OCI-LY7 (cell line): ENCODE results near the gene SUV39H1.

Experiments
- CTCF ChIP-seq: fragments of 200-600 bp; sonication (generic); conservative IDR thresholded peaks from 2 replicates; pipeline ENCODE4 v1.5.1; 2014; ENCODE audit warnings: mild to moderate bottlenecking, antibody characterized with exemption, low read length, moderate library complexity, mixed read lengths
- EZH2phosphoT487 ChIP-seq: fragments of 200-600 bp; sonication (generic); IDR thresholded peaks from 2 replicates; pipeline ENCODE4 v1.6.1; 2018; ENCODE audit warnings: low read depth, borderline replicate concordance, mild to moderate bottlenecking, mixed run types, antibody characterized with exemption, low read length, moderate library complexity, mixed read lengths

GRCh38 chrX:48713847-48714246, 17.3 kb downstream of the SUV39H1 start:
- TF ChIP-seq CTCF (no peak), EZH2phosphoT487 (no peak)
